GF-D8 (cell line): ENCODE measurements around the gene AGAP5.
"Not testable (repeated sequence)": the region's sequence is repeated elsewhere in the genome, so short reads cannot be mapped to it uniquely, and the experiment has no call there.

Experiments used
- DNase-seq: peaks from one replicate; lab custom pipeline; 2025; lab: John Stamatoyannopoulos, UW

The AGAP5 gene

GRCh38 chr10:73714483-73714882, 16.6 kb upstream of the AGAP5 start:
- not testable (repeated sequence) for DNase-seq

DNA sequence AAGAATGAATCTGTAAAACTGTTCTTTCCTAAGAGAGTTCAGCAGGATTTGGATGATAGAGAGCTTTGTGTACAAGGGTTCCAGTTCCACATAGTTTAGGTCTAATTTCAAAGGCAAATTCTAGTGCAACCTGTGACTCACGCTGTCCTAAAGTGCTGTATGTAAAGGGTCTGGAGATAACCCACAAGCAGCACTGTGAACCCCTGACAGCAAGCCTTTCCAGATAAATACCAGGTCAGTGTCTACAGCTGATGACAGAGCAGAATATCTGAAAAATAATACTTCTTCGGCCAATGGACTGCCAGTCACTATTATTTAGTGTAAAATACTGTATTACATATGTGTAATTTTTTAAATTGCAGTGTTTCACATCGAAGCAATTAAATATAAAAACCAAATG, 16.0 kb upstream of the AGAP5 start:
- DNase-seq = not testable (repeated sequence)

DNA sequence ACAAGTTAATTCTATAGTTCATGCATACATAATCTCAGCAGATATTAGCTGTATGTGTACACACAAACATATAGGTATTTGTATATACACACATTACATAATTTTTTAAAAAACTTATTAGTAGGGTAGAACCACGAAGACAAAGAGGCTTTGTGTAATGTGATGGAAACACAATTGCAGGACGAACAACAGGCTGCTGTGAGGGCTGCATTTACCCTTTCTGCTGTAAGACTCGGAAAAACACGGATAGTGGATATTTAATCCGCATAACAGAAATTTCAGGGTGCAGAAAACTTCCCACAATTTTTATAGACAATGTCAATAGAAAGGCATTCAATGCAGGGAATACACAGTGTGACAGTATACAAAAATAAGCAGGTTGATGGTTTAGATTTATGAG, 13.8 kb upstream of the AGAP5 start:
- not testable (repeated sequence) for DNase-seq

DNA sequence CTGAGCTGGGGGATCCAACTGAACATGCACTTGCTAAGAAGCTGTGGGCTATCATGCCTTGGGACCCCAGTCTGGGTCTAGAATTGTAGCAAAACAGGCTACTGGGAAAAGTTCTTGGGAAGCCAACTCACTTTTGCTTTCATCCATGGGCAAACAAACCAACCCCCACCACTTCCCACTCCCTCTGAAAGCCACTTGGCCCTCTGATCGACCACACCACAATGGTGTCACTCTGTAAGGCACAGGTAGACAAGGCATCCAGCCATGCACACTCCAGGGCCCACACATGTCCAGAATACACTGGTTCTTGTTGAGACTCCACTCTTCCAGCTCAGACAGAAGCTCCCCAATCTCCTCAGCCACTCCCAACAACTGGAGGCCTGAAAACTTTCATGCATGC, 10.2 kb upstream of the AGAP5 start:
- DNase-seq = not testable (repeated sequence)

DNA sequence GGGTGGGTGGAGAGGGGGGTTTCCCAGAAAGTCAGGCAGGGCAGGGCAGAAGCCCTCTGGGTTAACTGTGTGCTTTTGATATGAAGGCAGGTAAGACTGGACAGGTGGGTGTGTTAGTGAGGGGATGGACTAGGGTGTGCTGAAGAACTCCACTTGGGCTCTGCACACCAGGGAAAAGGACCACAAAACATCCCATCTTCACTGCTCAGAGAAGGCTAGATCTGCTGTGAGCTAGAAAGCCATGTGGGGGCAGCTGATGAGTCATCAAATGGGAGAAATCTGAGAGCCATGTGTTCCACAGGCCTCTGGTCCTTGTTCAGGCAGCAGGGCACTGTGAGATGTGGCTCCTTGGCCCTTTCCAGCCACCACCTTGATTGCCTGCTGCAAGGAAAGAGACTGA, 9.7 kb upstream of the AGAP5 start:
- not testable (repeated sequence) for DNase-seq

DNA sequence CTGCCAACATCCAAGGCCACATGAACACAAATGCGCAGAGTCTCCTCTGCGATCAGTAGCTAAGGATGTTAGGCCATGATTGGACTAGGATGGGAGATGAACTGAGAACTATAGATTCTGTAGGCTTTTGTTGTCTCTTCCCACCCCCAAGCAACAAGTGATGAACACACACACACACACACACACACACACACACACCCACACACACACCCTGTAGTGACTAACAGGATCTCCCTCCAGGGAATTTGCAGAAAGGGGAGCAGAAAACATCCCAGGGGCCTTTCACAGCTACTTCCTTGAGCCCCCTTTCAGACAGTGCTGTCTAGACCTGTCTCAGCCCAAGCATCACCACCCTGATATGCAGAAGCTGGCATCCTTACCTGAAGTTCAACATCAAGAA, 8.6 kb upstream of the AGAP5 start:
- not testable (repeated sequence) for DNase-seq

- not testable (repeated sequence) for DNase-seq
Observed at GRCh38 chr10:73705506-73706072, 7.7 kb upstream of the AGAP5 start.

DNA sequence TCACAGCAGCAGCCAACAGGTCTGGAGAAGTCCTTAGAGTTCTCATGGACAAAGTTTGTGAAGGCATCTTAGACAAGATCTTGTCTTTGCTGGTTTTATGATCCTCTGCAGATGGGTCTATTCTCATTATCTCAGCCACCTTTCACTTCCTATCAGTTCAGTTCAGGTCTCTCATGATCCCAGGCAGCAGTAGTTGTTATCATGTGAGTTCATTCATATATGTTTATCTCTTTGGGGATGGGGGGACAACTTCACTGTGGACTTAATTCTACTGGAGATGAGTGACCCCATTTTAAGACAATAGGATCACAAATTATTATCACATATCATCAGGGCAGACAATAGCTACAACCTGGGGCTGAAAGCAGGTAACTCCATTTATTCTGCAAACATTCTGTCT, 6.0 kb upstream of the AGAP5 start:
- DNase-seq = not testable (repeated sequence)

DNA sequence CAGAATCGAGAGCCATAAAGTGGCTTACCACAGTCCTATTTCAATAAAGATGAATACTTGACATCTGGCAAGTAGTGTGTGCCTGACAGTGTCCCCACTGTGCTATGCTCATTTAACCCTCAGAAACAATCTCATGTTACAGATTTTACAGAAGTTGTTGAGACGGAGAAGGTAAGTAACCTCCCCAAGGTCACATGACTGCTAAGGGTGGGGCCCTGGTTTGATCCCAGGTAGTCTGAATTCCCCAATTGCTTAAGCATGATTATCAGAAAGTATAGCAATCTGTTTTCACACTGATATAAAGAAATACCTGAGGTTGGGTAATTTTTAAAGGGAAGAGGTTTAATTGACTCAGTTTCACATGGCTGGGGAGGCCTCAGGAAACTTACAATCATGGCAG, 910 bp upstream of the AGAP5 start:
- not testable (repeated sequence) for DNase-seq

DNA sequence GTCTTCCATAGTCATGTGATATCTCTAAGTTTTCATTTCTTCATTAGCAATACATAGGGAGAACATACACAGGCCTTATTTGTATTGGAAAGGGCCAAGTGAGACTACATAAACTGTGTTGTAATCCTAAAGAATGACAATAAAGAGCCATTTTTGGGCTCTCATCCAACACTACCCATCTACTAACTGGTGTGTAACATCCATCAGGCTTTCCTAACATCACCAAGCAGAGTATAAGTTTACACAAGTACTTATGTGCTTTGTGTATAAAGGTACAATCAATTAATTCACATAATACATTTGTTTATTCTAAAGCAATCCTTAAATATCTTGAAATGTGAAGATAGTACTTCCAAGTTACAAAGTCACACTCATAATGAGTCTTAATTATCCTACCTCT, 2.6 kb downstream of the AGAP5 start:
- DNase-seq = not testable (repeated sequence)

DNA sequence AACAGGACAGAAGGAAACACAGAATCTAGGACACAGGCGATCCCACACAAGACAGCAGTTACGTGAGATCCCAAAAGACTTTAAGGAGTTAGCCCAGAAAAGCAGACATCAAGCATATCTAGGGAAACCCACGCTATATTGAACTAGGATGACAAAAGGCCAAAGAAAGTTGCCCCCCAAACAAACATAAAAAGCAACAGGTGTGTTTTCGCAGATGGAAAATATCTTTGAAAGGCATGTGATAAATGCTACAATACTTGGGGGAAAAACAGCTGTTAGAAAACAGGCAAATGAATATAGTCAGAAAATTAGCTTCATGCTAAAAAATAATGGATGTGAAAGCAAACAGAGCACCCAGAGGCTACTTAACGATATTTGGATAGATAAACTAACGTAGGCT, 7.2 kb downstream of the AGAP5 start:
- DNase-seq = not testable (repeated sequence)

DNA sequence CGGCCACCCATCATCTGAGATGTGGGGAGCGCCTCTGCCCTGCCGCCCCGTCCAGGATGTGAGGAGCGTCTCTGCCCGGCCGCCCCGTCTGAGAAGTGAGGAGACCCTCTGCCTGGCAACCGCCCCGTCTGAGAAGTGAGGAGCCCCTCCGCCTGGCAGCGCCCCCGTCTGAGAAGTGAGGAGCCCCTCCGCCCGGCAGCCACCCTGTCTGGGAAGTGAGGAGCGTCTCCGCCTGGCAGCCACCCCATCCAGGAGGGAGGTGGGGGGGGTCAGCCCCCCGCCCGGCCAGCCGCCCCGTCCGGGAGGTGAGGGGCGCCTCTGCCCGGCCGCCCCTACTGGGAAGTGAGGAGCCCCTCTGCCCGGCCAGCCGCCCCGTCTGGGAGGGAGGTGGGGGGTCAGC, 8.3 kb downstream of the AGAP5 start:
- DNase-seq = not testable (repeated sequence)

GRCh38 chr10:73687641-73688040, 10.3 kb downstream of the AGAP5 start:
- not testable (repeated sequence) for DNase-seq

- not testable (repeated sequence) for DNase-seq
Observed at GRCh38 chr10:73674546-73674945, 23.4 kb downstream of the AGAP5 start.

- not testable (repeated sequence) for DNase-seq
Observed at GRCh38 chr10:73668378-73668777, 29.5 kb downstream of the AGAP5 start.

GRCh38 chr10:73666153-73666809, 31.6 kb downstream of the AGAP5 start:
- not testable (repeated sequence) for DNase-seq

GRCh38 chr10:73665581-73665980, 32.3 kb downstream of the AGAP5 start:
- DNase-seq = not testable (repeated sequence)

GRCh38 chr10:73664156-73665040, 33.5 kb downstream of the AGAP5 start:
- DNase-seq = not testable (repeated sequence)

DNA sequence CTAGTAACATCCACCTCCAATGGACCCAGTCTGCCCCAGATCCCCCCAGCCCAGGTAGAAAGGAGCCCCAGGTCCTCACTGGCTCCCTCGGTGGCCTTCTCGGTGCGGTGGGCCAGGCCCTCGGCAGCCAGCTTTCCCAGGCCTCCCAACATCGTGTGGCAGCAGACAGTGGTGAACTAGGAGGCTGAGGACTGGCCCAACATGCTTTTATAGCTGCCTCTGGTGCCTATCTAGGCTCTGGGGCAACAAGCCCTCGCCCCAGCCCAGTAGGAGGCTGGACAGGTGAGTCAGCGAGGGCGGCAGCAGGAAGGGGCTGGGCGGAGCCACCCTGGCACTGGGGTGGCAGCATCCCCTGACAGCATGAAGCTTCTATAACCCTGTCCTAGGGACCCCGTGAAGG, 34.3 kb downstream of the AGAP5 start:
- DNase-seq = not testable (repeated sequence)

DNA sequence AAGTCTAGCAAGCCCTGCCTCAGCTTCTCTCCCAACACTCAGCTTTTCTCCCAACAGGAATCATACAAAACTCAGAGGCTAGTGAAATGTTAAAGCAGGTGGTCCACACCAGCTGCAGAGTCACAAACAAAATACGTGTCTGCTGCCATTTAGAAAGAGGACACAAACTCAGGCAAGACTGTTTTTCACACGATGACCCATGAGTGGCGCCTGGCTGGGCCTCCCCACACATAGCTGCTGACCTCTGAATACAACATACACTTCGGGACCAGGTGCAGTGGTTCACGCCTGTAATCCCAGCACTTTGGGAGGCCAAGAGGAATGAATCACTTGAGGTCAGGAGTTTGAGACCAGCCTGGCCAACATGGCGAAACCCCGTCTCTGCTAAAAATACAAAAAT, 35.2 kb downstream of the AGAP5 start:
- DNase-seq = not testable (repeated sequence)

- no peak for DNase-seq
Observed at GRCh38 chr10:73655990-73656298, 42.0 kb downstream of the AGAP5 start, which contains the start of gene SYNPO2L. SYNPO2L (minus strand) TSS chr10:73656029; CDS start chr10:73655922, 107 bp downstream.

- DNase-seq = no peak
Observed at GRCh38 chr10:73655257-73655989, 42.5 kb downstream of the AGAP5 start.
